MM.1S (cell line): Measurements from ENCODE around the gene CCDC85B.

ENCODE experiments used
- DNase-seq: peaks from one replicate; pipeline ENCODE4 v3.0.0-alpha.2; 2015
- H2AFZ ChIP-seq: fragments of 300-600 bp; sonication (generic); 2 replicates; pipeline ENCODE4 v1.6.0; 2016; ENCODE audit warnings: antibody characterized with exemption, low read length
- H3F3A ChIP-seq: fragments of 300-600 bp; sonication (generic); 2 replicates; pipeline ENCODE4 v1.6.1; 2016; ENCODE audit warnings: mild to moderate bottlenecking, antibody characterized with exemption, low read length, moderate library complexity, mixed read lengths; ENCODE audit not compliant: insufficient read depth
- H3K27ac ChIP-seq: fragments of 300-600 bp; sonication (generic); 2 replicates; pipeline ENCODE4 v1.5.1; 2016; ENCODE audit warnings: mild to moderate bottlenecking, low read length
- H3K27me3 ChIP-seq: fragments of 300-600 bp; sonication (generic); replicated peaks from 2 replicates; pipeline ENCODE4 v1.6.0; 2016; ENCODE audit warnings: low read length; ENCODE audit not compliant: insufficient read depth
- H3K36me3 ChIP-seq: fragments of 300-600 bp; sonication (generic); replicated peaks from 2 replicates; pipeline ENCODE4 v1.6.1; 2016; ENCODE audit warnings: mild to moderate bottlenecking, low read length, mixed read lengths; ENCODE audit not compliant: insufficient read depth
- H3K4me1 ChIP-seq: fragments of 300-600 bp; sonication (generic); 2 replicates; pipeline ENCODE4 v1.6.1; 2016; ENCODE audit warnings: low read length, mixed read lengths
- H3K4me2 ChIP-seq: fragments of 300-600 bp; sonication (generic); 2 replicates; pipeline ENCODE4 v1.6.0; 2016; ENCODE audit warnings: low read depth, low read length
- H3K4me3 ChIP-seq: fragments of 300-600 bp; sonication (generic); 2 replicates; pipeline ENCODE4 v1.5.1; 2016; ENCODE audit warnings: low read length, mixed read lengths
- H3K79me2 ChIP-seq: fragments of 300-600 bp; sonication (generic); 2 replicates; pipeline ENCODE4 v1.6.1; 2016; ENCODE audit warnings: mixed run types, low read length, mixed read lengths
- H3K9ac ChIP-seq: fragments of 300-600 bp; sonication (generic); 2 replicates; pipeline ENCODE4 v1.6.1; 2016; ENCODE audit warnings: low read length, mixed read lengths
- H3K9me2 ChIP-seq: fragments of 300-600 bp; sonication (generic); replicated peaks from 2 replicates; pipeline ENCODE4 v1.6.1; 2016; ENCODE audit warnings: mild to moderate bottlenecking, low read length, mixed read lengths; ENCODE audit not compliant: insufficient read depth
- H3K9me3 ChIP-seq: fragments of 300-600 bp; sonication (generic); replicated peaks from 2 replicates; pipeline ENCODE4 v1.6.1; 2016; ENCODE audit warnings: mild to moderate bottlenecking, low read length, mixed read lengths; ENCODE audit not compliant: insufficient read depth
- H4K20me1 ChIP-seq: fragments of 300-600 bp; sonication (generic); 2 replicates; pipeline ENCODE4 v1.6.1; 2016; ENCODE audit warnings: mild to moderate bottlenecking, low read length, moderate library complexity, mixed read lengths; ENCODE audit not compliant: insufficient read depth
- CTCF ChIP-seq: fragments of 300-600 bp; sonication (generic); IDR thresholded peaks from 2 replicates; pipeline ENCODE4 v1.5.1; 2016; ENCODE audit warnings: antibody characterized with exemption, low read length, mixed read lengths
- EZH2 ChIP-seq: fragments of 300-600 bp; sonication (generic); optimal IDR thresholded peaks from 2 replicates; pipeline ENCODE3; 2017; ENCODE audit warnings: low read depth, mild to moderate bottlenecking, antibody characterized with exemption, low read length, mixed read lengths
- EZH2phosphoT487 ChIP-seq: fragments of 300-600 bp; sonication (generic); IDR thresholded peaks from 2 replicates; pipeline ENCODE4 v1.6.1; 2018; ENCODE audit warnings: antibody characterized with exemption, low read length

CCDC85B gene

GRCh38 chr11:65915821-65916251 lies 25.4 kb downstream of the CCDC85B start:
- H3K4me1 ChIP-seq: peaks cover 14% of the 10 kb centered on the region; the same call in 1 of the 2 replicates
- no peak for DNase-seq
- no peak overlapping the region for H2AFZ ChIP-seq
- no peak overlapping the region for H3K4me3 ChIP-seq
- H3K79me2 ChIP-seq: peaks cover 36% of the 10 kb centered on the region
- no peaks in the 10 kb centered on the region for H3K36me3 ChIP-seq
- H4K20me1 ChIP-seq: no peaks in the 10 kb centered on the region
- H3K27me3 ChIP-seq: no peaks in the 10 kb centered on the region
- H3K27ac ChIP-seq: no peak overlapping the region
- no peak overlapping the region for H3K9ac ChIP-seq
- no peaks in the 10 kb centered on the region for H3K9me2 ChIP-seq
- no peaks in the 10 kb centered on the region for H3K9me3 ChIP-seq
- H3K4me2 ChIP-seq: no peak overlapping the region
- peaks cover 4% of the 10 kb centered on the region; the same call in 1 of the 2 replicates for H3F3A ChIP-seq
- no peak for TF ChIP-seq EZH2
- TF ChIP-seq EZH2phosphoT487: no peak
- TF ChIP-seq CTCF: no peak

GRCh38 chr11:65916391-65916790 lies 25.9 kb downstream of the CCDC85B start:
- H3K27me3 ChIP-seq: no peaks in the 10 kb centered on the region
- H3K4me3 ChIP-seq: no peak overlapping the region
- H3K9me3 ChIP-seq: no peaks in the 10 kb centered on the region
- no peak overlapping the region for H2AFZ ChIP-seq
- TF ChIP-seq CTCF (no peak), EZH2 (no peak), EZH2phosphoT487 (no peak)
- peaks cover 36% of the 10 kb centered on the region for H3K79me2 ChIP-seq
- H3K4me1 ChIP-seq: peaks cover 14% of the 10 kb centered on the region; the same call in 1 of the 2 replicates
- no peak overlapping the region for H3K4me2 ChIP-seq
- DNase-seq: no peak
- no peaks in the 10 kb centered on the region for H3K9me2 ChIP-seq
- peaks cover 4% of the 10 kb centered on the region; the same call in 1 of the 2 replicates for H3F3A ChIP-seq
- H3K9ac ChIP-seq: no peak overlapping the region
- H3K36me3 ChIP-seq: no peaks in the 10 kb centered on the region
- H3K27ac ChIP-seq: no peak overlapping the region
- no peaks in the 10 kb centered on the region for H4K20me1 ChIP-seq

GRCh38 chr11:65917077-65917433 lies 26.6 kb downstream of the CCDC85B start:
- no peaks in the 10 kb centered on the region for H3K27me3 ChIP-seq
- H3K36me3 ChIP-seq: no peaks in the 10 kb centered on the region
- no peaks in the 10 kb centered on the region for H3K9me3 ChIP-seq
- no peaks in the 10 kb centered on the region for H4K20me1 ChIP-seq
- no peak overlapping the region for H3K9ac ChIP-seq
- H3K79me2 ChIP-seq: peaks cover 36% of the 10 kb centered on the region
- H2AFZ ChIP-seq: no peak overlapping the region
- no peak overlapping the region for H3K27ac ChIP-seq
- TF ChIP-seq EZH2 (no peak), EZH2phosphoT487 (no peak), CTCF (no peak)
- H3K4me1 ChIP-seq: peaks cover 8% of the 10 kb centered on the region; the same call in 1 of the 2 replicates
- H3F3A ChIP-seq: peaks cover 4% of the 10 kb centered on the region; the same call in 1 of the 2 replicates
- no peak for DNase-seq
- H3K4me2 ChIP-seq: peak overlapping the region; percentile 91; the same call in 1 of the 2 replicates
- no peak overlapping the region for H3K4me3 ChIP-seq
- H3K9me2 ChIP-seq: no peaks in the 10 kb centered on the region
